Astrocyte of the cerebellum (primary cell): ENCODE results near the gene UCKL1.

Experiments used
- DNase-seq: peaks from one replicate; pipeline ENCODE4 v3.0.0-alpha.2; 2011; ENCODE audit warnings: low read depth
- H3K4me3 ChIP-seq: 2 replicates; pipeline ENCODE4 v1.5.1; 2011; ENCODE audit warnings: mild to moderate bottlenecking, low read depth, low read length, moderate library complexity
- CTCF ChIP-seq: IDR thresholded peaks from 2 replicates; pipeline ENCODE4 v1.5.1; 2012; ENCODE audit warnings: low read length, low read depth, moderate library complexity, mild to moderate bottlenecking; ENCODE audit errors: missing control alignments
- in situ Hi-C: cut with HindIII; loops from 2 replicates; pipeline ENCODE4 v1.10.0; 2017; ENCODE audit warnings: low sequenced_read_pairs

The UCKL1 gene

GRCh38 chr20:63952210-63952535 lies 4.0 kb downstream of the UCKL1 start:
- H3K4me3 ChIP-seq: no peak overlapping the region
- in situ Hi-C loops: no loop called here
- no peak for DNase-seq
- no peak for TF ChIP-seq CTCF

- no peak overlapping the region for H3K4me3 ChIP-seq
- no peak for DNase-seq
- in situ Hi-C loops: no loop called here
- TF ChIP-seq CTCF: no peak
These were observed 4.6 kb downstream of the UCKL1 start for GRCh38 chr20:63951398-63952209.

- in situ Hi-C loops: no loop called here
- no peak for TF ChIP-seq CTCF
- DNase-seq: no peak
- H3K4me3 ChIP-seq: no peak overlapping the region
These were observed 5.4 kb downstream of the UCKL1 start for GRCh38 chr20:63950701-63951397.

GRCh38 chr20:63947638-63948456 lies 8.4 kb downstream of the UCKL1 start:
- in situ Hi-C loops: no loop called here
- no peak for DNase-seq
- no peak for TF ChIP-seq CTCF
- H3K4me3 ChIP-seq: no peak overlapping the region

GRCh38 chr20:63946986-63947637 lies 9.1 kb downstream of the UCKL1 start:
- no peak overlapping the region for H3K4me3 ChIP-seq
- DNase-seq: no peak

More at GRCh38 chr20:63946986-63947637, 9.1 kb downstream of the UCKL1 start:
- TF ChIP-seq CTCF: no peak
- in situ Hi-C loops: no loop called here
